SK-N-SH treated with all-trans-retinoic acid at 6 μM for 48 hours (cell line): Measurements from ENCODE around the gene SPRR5.

Experiments used
- ATAC-seq: fragments of 200-7000 bp; cut with Tn5 transposase; 3 replicates; pipeline ENCODE4 v1.9.1; 2020; ENCODE audit warnings: mild to moderate bottlenecking, moderate library complexity
- BACH2 ChIP-seq: fragments of 250-450 bp; sonication (Bioruptor Pico); IDR thresholded peaks from 2 replicates; pipeline ENCODE4 v1.9.0; 2021; ENCODE audit warnings: mild to moderate bottlenecking, borderline replicate concordance
- CREB5 ChIP-seq: fragments of 250-450 bp; sonication (Bioruptor Pico); IDR thresholded peaks from 2 replicates; pipeline ENCODE4 v1.5.1; 2020; ENCODE audit warnings: low read depth, mild to moderate bottlenecking, moderate library complexity
- CSDC2 ChIP-seq: fragments of 250-450 bp; sonication (Bioruptor Pico); IDR thresholded peaks from 2 replicates; pipeline ENCODE4 v1.5.0; 2020; ENCODE audit warnings: mild to moderate bottlenecking, moderate library complexity
- ESRRG ChIP-seq: fragments of 250-450 bp; sonication (Bioruptor Pico); IDR thresholded peaks from 2 replicates; pipeline ENCODE4 v1.6.1; 2021; ENCODE audit warnings: mild to moderate bottlenecking
- GLIS3 ChIP-seq: fragments of 250-450 bp; sonication (Bioruptor Pico); IDR thresholded peaks from 2 replicates; pipeline ENCODE4 v1.5.0; 2020; ENCODE audit warnings: mild to moderate bottlenecking, moderate library complexity
- ISL1 ChIP-seq: fragments of 250-450 bp; sonication (Bioruptor Pico); IDR thresholded peaks from 2 replicates; pipeline ENCODE4 v2.1.2; 2022; ENCODE audit warnings: mild to moderate bottlenecking, moderate library complexity
- OSR1 ChIP-seq: fragments of 250-450 bp; sonication (Bioruptor Pico); IDR thresholded peaks from 2 replicates; pipeline ENCODE4 v1.8.0; 2022; ENCODE audit warnings: moderate library complexity, mild to moderate bottlenecking, inconsistent platforms
- PATZ1 ChIP-seq: fragments of 250-450 bp; sonication (Bioruptor Pico); IDR thresholded peaks from 2 replicates; pipeline ENCODE4 v1.8.0; 2020; ENCODE audit warnings: mild to moderate bottlenecking, moderate library complexity, borderline replicate concordance
- PPARA ChIP-seq: fragments of 250-450 bp; sonication (Bioruptor Pico); IDR thresholded peaks from 2 replicates; pipeline ENCODE4 v1.5.0; 2020; ENCODE audit warnings: mild to moderate bottlenecking, borderline replicate concordance
- RARB ChIP-seq: fragments of 250-450 bp; sonication (Bioruptor Pico); IDR thresholded peaks from 2 replicates; pipeline ENCODE4 v1.8.0; 2021; ENCODE audit warnings: mild to moderate bottlenecking, moderate library complexity
- SNAI2 ChIP-seq: fragments of 250-450 bp; sonication (Bioruptor Pico); IDR thresholded peaks from 2 replicates; pipeline ENCODE4 v1.5.0; 2020; ENCODE audit warnings: mild to moderate bottlenecking, moderate library complexity
- TCF4 ChIP-seq: fragments of 250-450 bp; sonication (Bioruptor Pico); IDR thresholded peaks from 2 replicates; pipeline ENCODE4 v1.8.0; 2021; ENCODE audit warnings: mild to moderate bottlenecking, moderate library complexity, borderline replicate concordance
- TOX ChIP-seq: fragments of 250-450 bp; sonication (Bioruptor Pico); IDR thresholded peaks from 2 replicates; pipeline ENCODE4 v1.8.0; 2021; ENCODE audit warnings: mild to moderate bottlenecking, moderate library complexity, borderline replicate concordance
- TSHZ2 ChIP-seq: fragments of 250-450 bp; sonication (Bioruptor Pico); IDR thresholded peaks from 2 replicates; pipeline ENCODE4 v1.5.0; 2020; ENCODE audit warnings: mild to moderate bottlenecking, moderate library complexity
- ZC3H10 ChIP-seq: fragments of 250-450 bp; sonication (Bioruptor Pico); IDR thresholded peaks from 2 replicates; pipeline ENCODE4 v1.5.1; 2021; ENCODE audit warnings: mild to moderate bottlenecking, moderate library complexity
- ZFP30 ChIP-seq: fragments of 450-650 bp; formaldehyde crosslinking; IDR thresholded peaks from 2 replicates; pipeline ENCODE4 v1.5.0; 2022; ENCODE audit warnings: mild to moderate bottlenecking, moderate library complexity
- ZNF565 ChIP-seq: fragments of 450-650 bp; formaldehyde crosslinking; conservative IDR thresholded peaks from 2 replicates; pipeline ENCODE4 v1.5.0; 2020; ENCODE audit warnings: low read depth, mild to moderate bottlenecking, moderate library complexity
- ZNF70 ChIP-seq: fragments of 450-650 bp; formaldehyde crosslinking; IDR thresholded peaks from 2 replicates; pipeline ENCODE4 v1.5.0; 2020; ENCODE audit warnings: mild to moderate bottlenecking, moderate library complexity
- ZNF8 ChIP-seq: fragments of 450-650 bp; formaldehyde crosslinking; IDR thresholded peaks from 2 replicates; pipeline ENCODE4 v1.5.0; 2020; ENCODE audit warnings: mild to moderate bottlenecking, moderate library complexity
- TF ChIP-seq, protein P1 (sequence below): fragments of 250-450 bp; sonication (Bioruptor Pico); IDR thresholded peaks from 2 replicates; pipeline ENCODE4 v1.8.0; 2021; ENCODE audit warnings: low read depth, mild to moderate bottlenecking, moderate library complexity, borderline replicate concordance
- TF ChIP-seq, protein P2 (sequence below): fragments of 250-450 bp; sonication (Bioruptor Pico); IDR thresholded peaks from 2 replicates; pipeline ENCODE4 v1.5.1; 2021; ENCODE audit warnings: mild to moderate bottlenecking, moderate library complexity

The SPRR5 gene

GRCh38 chr1:152953761-152954160 lies 6.8 kb downstream of the SPRR5 start:
- no peak for TF ChIP-seq RARB (CRISPR knock-in tag)
- no peak for TF ChIP-seq ZFP30
- no peak for TF ChIP-seq SNAI2 (CRISPR knock-in tag)
- TF ChIP-seq OSR1 (CRISPR knock-in tag): no peak
- TF ChIP-seq ZNF70 (CRISPR knock-in tag): no peak
- no peak for TF ChIP-seq ISL1 (CRISPR knock-in tag)
- no peak for TF ChIP-seq PATZ1 (CRISPR knock-in tag)
- TF ChIP-seq ZNF565 (CRISPR knock-in tag): no peak
- TF ChIP-seq TCF4 (CRISPR knock-in tag): no peak
- TF ChIP-seq, protein P1, sequence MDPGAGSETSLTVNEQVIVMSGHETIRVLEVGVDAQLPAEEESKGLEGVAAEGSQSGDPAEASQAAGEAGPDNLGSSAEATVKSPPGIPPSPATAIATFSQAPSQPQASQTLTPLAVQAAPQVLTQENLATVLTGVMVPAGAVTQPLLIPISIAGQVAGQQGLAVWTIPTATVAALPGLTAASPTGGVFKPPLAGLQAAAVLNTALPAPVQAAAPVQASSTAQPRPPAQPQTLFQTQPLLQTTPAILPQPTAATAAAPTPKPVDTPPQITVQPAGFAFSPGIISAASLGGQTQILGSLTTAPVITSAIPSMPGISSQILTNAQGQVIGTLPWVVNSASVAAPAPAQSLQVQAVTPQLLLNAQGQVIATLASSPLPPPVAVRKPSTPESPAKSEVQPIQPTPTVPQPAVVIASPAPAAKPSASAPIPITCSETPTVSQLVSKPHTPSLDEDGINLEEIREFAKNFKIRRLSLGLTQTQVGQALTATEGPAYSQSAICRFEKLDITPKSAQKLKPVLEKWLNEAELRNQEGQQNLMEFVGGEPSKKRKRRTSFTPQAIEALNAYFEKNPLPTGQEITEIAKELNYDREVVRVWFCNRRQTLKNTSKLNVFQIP (CRISPR knock-in tag): no peak
- TF ChIP-seq BACH2 (CRISPR knock-in tag): no peak
- no peak for TF ChIP-seq TOX (CRISPR knock-in tag)
- TF ChIP-seq CREB5: no peak
- TF ChIP-seq, protein P2, sequence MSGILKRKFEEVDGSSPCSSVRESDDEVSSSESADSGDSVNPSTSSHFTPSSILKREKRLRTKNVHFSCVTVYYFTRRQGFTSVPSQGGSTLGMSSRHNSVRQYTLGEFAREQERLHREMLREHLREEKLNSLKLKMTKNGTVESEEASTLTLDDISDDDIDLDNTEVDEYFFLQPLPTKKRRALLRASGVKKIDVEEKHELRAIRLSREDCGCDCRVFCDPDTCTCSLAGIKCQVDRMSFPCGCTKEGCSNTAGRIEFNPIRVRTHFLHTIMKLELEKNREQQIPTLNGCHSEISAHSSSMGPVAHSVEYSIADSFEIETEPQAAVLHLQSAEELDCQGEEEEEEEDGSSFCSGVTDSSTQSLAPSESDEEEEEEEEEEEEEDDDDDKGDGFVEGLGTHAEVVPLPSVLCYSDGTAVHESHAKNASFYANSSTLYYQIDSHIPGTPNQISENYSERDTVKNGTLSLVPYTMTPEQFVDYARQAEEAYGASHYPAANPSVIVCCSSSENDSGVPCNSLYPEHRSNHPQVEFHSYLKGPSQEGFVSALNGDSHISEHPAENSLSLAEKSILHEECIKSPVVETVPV (CRISPR knock-in tag): no peak
- no peak for TF ChIP-seq ZNF8 (CRISPR knock-in tag)
- TF ChIP-seq ESRRG (CRISPR knock-in tag): no peak
- no peak for ATAC-seq

GRCh38 chr1:152954436-152954835 lies 7.4 kb downstream of the SPRR5 start:
- TF ChIP-seq ZFP30 (no peak), ZNF565 (CRISPR knock-in tag) (no peak), CSDC2 (no peak), OSR1 (CRISPR knock-in tag) (no peak), TCF4 (CRISPR knock-in tag) (no peak), CREB5 (no peak), GLIS3 (CRISPR knock-in tag) (no peak), SNAI2 (CRISPR knock-in tag) (no peak), PPARA (no peak), RARB (CRISPR knock-in tag) (no peak), ISL1 (CRISPR knock-in tag) (no peak), TOX (CRISPR knock-in tag) (no peak), ZC3H10 (CRISPR knock-in tag) (no peak), BACH2 (CRISPR knock-in tag) (no peak), TSHZ2 (CRISPR knock-in tag) (no peak), ESRRG (CRISPR knock-in tag) (no peak), PATZ1 (CRISPR knock-in tag) (no peak), ZNF8 (CRISPR knock-in tag) (no peak)
- TF ChIP-seq, protein P2 (CRISPR knock-in tag): no peak
- TF ChIP-seq, protein P1 (CRISPR knock-in tag): no peak
- ATAC-seq: no peak
